GM12878 (cell line): ENCODE measurements around the gene INHBC. TPM values are rescaled to one million over a fixed set of nuclear protein-coding genes. Genes with fewer than 3 reads are reported as not detected.

Experiments
- ATAC-seq: fragments of 200-7000 bp; cut with Tn5 transposase; 3 replicates; pipeline ENCODE4 v1.9.1; 2020; ENCODE audit warnings: mild to moderate bottlenecking, moderate library complexity
- BruUV-seq: library from RNA; stranded (reverse); fragments of 400-500 nt; replicated peaks from 2 replicates; lab custom pipeline; 2021; lab: Mats Ljungman, UMichigan
- CTCF ChIA-PET: fragments of 300-600 bp; sonication (Branson Sonifier 250); formaldehyde crosslinking; extraction: SDS; loops from one replicate; lab custom pipeline; 2021; ENCODE audit warnings: inconsistent platforms; lab: Yijun Ruan, JAX
- POLR2A ChIA-PET: fragments of 350-600 bp; formaldehyde crosslinking; extraction: SDS; loops from one replicate; lab custom pipeline; 2021; ENCODE audit warnings: inconsistent platforms; lab: Charles Lee
- RAD21 ChIA-PET: fragments of 300-600 bp; sonication (Branson Sonifier 250); formaldehyde crosslinking; loops from one replicate; lab custom pipeline; 2023; ENCODE audit warnings: antibody characterized with exemption; ENCODE audit not compliant: unreplicated experiment; lab: Charles Lee
- SMC1A ChIA-PET: fragments of 300-600 bp; sonication (Branson Sonifier 250); formaldehyde crosslinking; loops from one replicate; lab custom pipeline; 2023; ENCODE audit not compliant: unreplicated experiment, uncharacterized antibody; lab: Charles Lee
- DNase-seq: peaks from one replicate; pipeline ENCODE4 v3.0.0-alpha.2; 2011; ENCODE audit warnings: low read depth, low spot score
- FAIRE-seq: peaks from 3 replicates; lab custom pipeline; 2011; peaks lifted over from hg19 to GRCh38; lab: Jason Lieb, UNC
- H2AFZ ChIP-seq: 2 replicates; pipeline ENCODE4 v1.6.0; 2011; ENCODE audit warnings: low read depth, low read length, control low read depth; ENCODE audit not compliant: control insufficient read depth
- H3K27ac ChIP-seq: 2 replicates; pipeline ENCODE4 v1.5.1; 2011; ENCODE audit warnings: control low read depth; ENCODE audit not compliant: control insufficient read depth, insufficient read depth
- H3K27me3 ChIP-seq, 2 experiments: replicated peaks in 1 of 2; 2 replicates each; pipeline versions ENCODE4 v1.6.0 to v1.6.1; 2011; ENCODE audit warnings: low read length in 1 of 2; ENCODE audit not compliant: control insufficient read depth in 2 of 2, insufficient read depth in 2 of 2
- H3K36me3 ChIP-seq, 2 experiments: 2 replicates each; pipeline ENCODE4 v1.5.1; 2011; ENCODE audit warnings: low read length in 1 of 2; ENCODE audit not compliant: control insufficient read depth in 2 of 2, insufficient read depth in 2 of 2
- H3K4me1 ChIP-seq: 2 replicates; pipeline ENCODE4 v1.6.1; 2011; ENCODE audit warnings: mild to moderate bottlenecking, low read length, moderate library complexity, mixed read lengths; ENCODE audit not compliant: control insufficient read depth, insufficient read depth
- H3K4me2 ChIP-seq: 2 replicates; pipeline ENCODE4 v1.6.0; 2011; ENCODE audit warnings: control low read depth; ENCODE audit not compliant: control insufficient read depth, insufficient read depth
- H3K4me3 ChIP-seq: fragments of 200-600 bp; sonication (generic); 2 replicates; pipeline ENCODE4 v1.5.1; 2016
- H3K79me2 ChIP-seq: 2 replicates; pipeline ENCODE4 v1.6.0; 2011; ENCODE audit warnings: low read length; ENCODE audit not compliant: control insufficient read depth, insufficient read depth
- H3K9ac ChIP-seq: 2 replicates; pipeline ENCODE4 v1.8.0; 2011; ENCODE audit warnings: low read length, control low read depth, mixed read lengths; ENCODE audit not compliant: control insufficient read depth, insufficient read depth
- H3K9me3 ChIP-seq: replicated peaks from 3 replicates; pipeline ENCODE4 v1.5.1; 2011; ENCODE audit warnings: mild to moderate bottlenecking, low read length; ENCODE audit not compliant: control insufficient read depth, insufficient read depth
- H4K20me1 ChIP-seq: 2 replicates; pipeline ENCODE4 v1.6.0; 2011; ENCODE audit not compliant: control insufficient read depth, insufficient read depth
- SUZ12 ChIP-seq: fragments of 200-600 bp; sonication (generic); IDR thresholded peaks from one replicate; pipeline ENCODE4 v1.6.1; 2018; ENCODE audit warnings: antibody characterized with exemption, mild to moderate bottlenecking; ENCODE audit not compliant: unreplicated experiment
- WGBS: methylation state at CpG from one replicate; pipeline ENCODE4 v1.1.6; 2016; ENCODE audit warnings: low lambda C conversion rate; ENCODE audit not compliant: insufficient replicate concordance, insufficient coverage; ENCODE audit errors: missing lambda C conversion rate; 5-methylcytosine and 5-hydroxymethylcytosine counted together
- in situ Hi-C: fragments of 300-500 bp; cut with MboI; formaldehyde crosslinking; loops from 9 replicates; pipeline ENCODE4 v1.14.3; 2018; ENCODE audit warnings: mixed read lengths
- intact Hi-C: fragments of 100-400 bp; cut with micrococcal nuclease; formaldehyde crosslinking; loops from one replicate; pipeline ENCODE4 v1.14.2; 2022; ENCODE audit not compliant: unreplicated experiment
- polyA plus RNA-seq, 11 experiments: library from polyadenylated mRNA; depleted of rRNA in 4 of 11; unstranded in 6 of 11; stranded (reverse) in 5 of 11; fragments of >200 nt; fragmentation: Nextera tagmentation in 4 of 11; fragmentation: Illumina TruSeq in 1 of 11; extraction: Ambion mirVana in 4 of 11; extraction: Trizol in 1 of 11; gene quantifications; 1 replicate in 1 of 11; 2 replicates in 10 of 11; pipeline versions ENCODE4 v1.2.1 to v1.2.3, GENCODE V29; 2011 to 2016; ENCODE audit warnings: inconsistent platforms in 2 of 11, missing spikeins in 2 of 11, low read depth in 1 of 11
- total RNA-seq, 4 experiments: library from RNA; depleted of rRNA in 3 of 4; stranded (reverse); fragments of >200 nt in 3 of 4; fragmentation: Illumina TruSeq in 1 of 4; extraction: Trizol in 1 of 4; gene quantifications; 2 replicates each; pipeline versions ENCODE4 v1.2.1 to v1.2.3, GENCODE V29; 2013 to 2021
- TF ChIP-seq, protein P1 (sequence below): fragments of 450-650 bp; formaldehyde crosslinking; IDR thresholded peaks from 2 replicates; pipeline ENCODE4 v1.5.0; 2022; ENCODE audit warnings: mild to moderate bottlenecking, missing genetic modification characterization

The INHBC gene
- total and polyA plus RNA-seq, 10 of the 15 experiments (the other 5 are each of a cell fraction or from before 2014, with no cell fraction given), result 0.04 to 0.22 (median 0.13) TPM; not detected in 5

- TF ChIP-seq, protein P1, sequence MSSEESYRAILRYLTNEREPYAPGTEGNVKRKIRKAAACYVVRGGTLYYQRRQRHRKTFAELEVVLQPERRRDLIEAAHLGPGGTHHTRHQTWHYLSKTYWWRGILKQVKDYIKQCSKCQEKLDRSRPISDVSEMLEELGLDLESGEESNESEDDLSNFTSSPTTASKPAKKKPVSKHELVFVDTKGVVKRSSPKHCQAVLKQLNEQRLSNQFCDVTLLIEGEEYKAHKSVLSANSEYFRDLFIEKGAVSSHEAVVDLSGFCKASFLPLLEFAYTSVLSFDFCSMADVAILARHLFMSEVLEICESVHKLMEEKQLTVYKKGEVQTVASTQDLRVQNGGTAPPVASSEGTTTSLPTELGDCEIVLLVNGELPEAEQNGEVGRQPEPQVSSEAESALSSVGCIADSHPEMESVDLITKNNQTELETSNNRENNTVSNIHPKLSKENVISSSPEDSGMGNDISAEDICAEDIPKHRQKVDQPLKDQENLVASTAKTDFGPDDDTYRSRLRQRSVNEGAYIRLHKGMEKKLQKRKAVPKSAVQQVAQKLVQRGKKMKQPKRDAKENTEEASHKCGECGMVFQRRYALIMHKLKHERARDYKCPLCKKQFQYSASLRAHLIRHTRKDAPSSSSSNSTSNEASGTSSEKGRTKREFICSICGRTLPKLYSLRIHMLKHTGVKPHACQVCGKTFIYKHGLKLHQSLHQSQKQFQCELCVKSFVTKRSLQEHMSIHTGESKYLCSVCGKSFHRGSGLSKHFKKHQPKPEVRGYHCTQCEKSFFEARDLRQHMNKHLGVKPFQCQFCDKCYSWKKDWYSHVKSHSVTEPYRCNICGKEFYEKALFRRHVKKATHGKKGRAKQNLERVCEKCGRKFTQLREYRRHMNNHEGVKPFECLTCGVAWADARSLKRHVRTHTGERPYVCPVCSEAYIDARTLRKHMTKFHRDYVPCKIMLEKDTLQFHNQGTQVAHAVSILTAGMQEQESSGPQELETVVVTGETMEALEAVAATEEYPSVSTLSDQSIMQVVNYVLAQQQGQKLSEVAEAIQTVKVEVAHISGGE (CRISPR knock-in tag), result no peak
Observed at GRCh38 chr12:57470286-57470969, 35.8 kb downstream of the INHBC start (continued).

DNA sequence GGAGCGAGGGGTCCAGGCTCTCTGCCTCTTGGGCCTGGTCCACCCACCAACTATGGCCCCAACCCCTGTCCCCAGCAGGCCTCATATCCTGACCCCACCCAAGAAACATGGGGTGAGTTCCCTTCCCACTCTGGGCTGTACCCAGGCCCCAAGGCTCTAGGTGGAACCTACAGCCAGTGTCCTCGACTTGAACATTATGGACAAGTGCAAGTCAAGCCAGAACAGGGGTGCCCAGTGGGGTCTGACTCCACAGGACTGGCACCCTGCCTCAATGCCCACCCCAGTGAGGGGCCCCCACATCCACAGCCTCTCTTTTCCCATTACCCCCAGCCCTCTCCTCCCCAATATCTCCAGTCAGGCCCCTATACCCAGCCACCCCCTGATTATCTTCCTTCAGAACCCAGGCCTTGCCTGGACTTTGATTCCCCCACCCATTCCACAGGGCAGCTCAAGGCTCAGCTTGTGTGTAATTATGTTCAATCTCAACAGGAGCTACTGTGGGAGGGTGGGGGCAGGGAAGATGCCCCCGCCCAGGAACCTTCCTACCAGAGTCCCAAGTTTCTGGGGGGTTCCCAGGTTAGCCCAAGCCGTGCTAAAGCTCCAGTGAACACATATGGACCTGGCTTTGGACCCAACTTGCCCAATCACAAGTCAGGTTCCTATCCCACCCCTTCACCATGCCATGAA is 36.5 kb downstream of the INHBC start:
- peaks cover 1 to 33% of the 10 kb centered on the region in 2 experiments for H3K36me3 ChIP-seq
- 95% methylated on average over 4 of the region's 4 CpGs for WGBS
- CTCF ChIA-PET, result interaction anchor here (1.2 to 2.2 kb wide), 3 partner anchors 8 to 9 kb away, joined by 3 to 8 read pairs (median 4); partner anchors contain the start of gene ARHGAP9
- POLR2A ChIA-PET, result interaction anchor here (0.5 to 1.0 kb wide), 3 partner anchors 8 to 43 kb away, joined by 3 to 4 read pairs (median 3); no protein-coding TSS in a partner anchor
- H3K27me3 ChIP-seq, result no peaks in the 10 kb centered on the region
- DNase-seq (no peak), ATAC-seq (no peak), FAIRE-seq (no peak)
- no peak overlapping the region for H3K4me2 ChIP-seq
- intact Hi-C loops, result loop anchor here (10.0 kb wide), 1 partner anchor 284 kb away; the partner anchor contains the start of genes CDK4 and MARCHF9
- no peaks in the 10 kb centered on the region for H4K20me1 ChIP-seq
- H2AFZ ChIP-seq, result no peak overlapping the region
- in situ Hi-C loops, result no loop called here
- H3K4me1 ChIP-seq, result peaks cover 8% of the 10 kb centered on the region
- RAD21 ChIA-PET, result interaction anchor here (1.0 kb wide), 1 partner anchor 12 kb away, joined by 3 read pairs; no protein-coding TSS in a partner anchor
- no peak for TF ChIP-seq SUZ12
- TF ChIP-seq, all 136 proteins: peak for 0
- H3K9ac ChIP-seq, result no peak overlapping the region
- H3K79me2 ChIP-seq, result peaks cover 16% of the 10 kb centered on the region
- H3K27ac ChIP-seq, result no peak overlapping the region
- SMC1A ChIA-PET, result no interaction called here
- no peaks in the 10 kb centered on the region for H3K9me3 ChIP-seq
- no peak overlapping the region for H3K4me3 ChIP-seq
- BruUV-seq, result no TSS peak
